ENCODE data around the gene FOSL1. TPM values are rescaled to one million over a fixed set of nuclear protein-coding genes. Genes with fewer than 3 reads are reported as not detected.

FOSL1 gene
- total RNA-seq, 1 donor from 2014 or later, result not detected

DNA sequence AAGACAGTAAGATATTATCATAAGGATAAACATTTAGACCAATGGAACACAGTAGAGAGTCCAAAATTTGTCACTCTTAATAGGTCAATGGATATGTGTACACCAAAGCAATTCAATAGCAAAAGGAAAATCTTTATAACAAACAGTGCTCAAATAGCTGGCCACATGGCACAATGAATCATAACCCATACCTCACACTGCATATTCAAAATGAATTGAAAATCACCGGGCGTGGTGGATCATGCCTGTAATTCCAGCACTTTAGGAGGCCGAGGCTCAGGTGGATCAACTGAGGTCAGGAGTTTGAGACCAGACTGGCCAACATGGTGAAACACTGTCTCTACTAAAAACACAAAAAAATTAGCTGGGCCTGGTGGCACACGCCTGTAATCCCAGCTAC is 58.0 kb downstream of the FOSL1 start:
- Histone ChIP-seq H2AFZ (replicated peaks) (no peak overlapping the region), H4K20me1 (ENCODE audit: low read depth) (no peaks in the 10 kb centered on the region), H3K4me3 (no peak overlapping the region), H3K79me2 (ENCODE audit: low read depth) (no peaks in the 10 kb centered on the region), H3K27me3 (no peaks in the 10 kb centered on the region), H3K27ac (no peak overlapping the region), H3K4me1 (no peaks in the 10 kb centered on the region), H3F3A (ENCODE audit: low read depth) (no peaks in the 10 kb centered on the region), H3K4me2 (no peak overlapping the region), H3K36me3 (no peaks in the 10 kb centered on the region), H3K9ac (no peak overlapping the region), H3K9me3 (ENCODE audit: low read depth) (no peaks in the 10 kb centered on the region)
- no peak overlapping the region for H3K4me3 Mint-ChIP-seq
- H3K27ac Mint-ChIP-seq, result no peak overlapping the region
- no peaks in the 10 kb centered on the region for H3K36me3 Mint-ChIP-seq
- no peak for TF ChIP-seq CTCF (IDR thresholded peaks at IDR 0.05)
- TF ChIP-seq EZH2 (IDR thresholded peaks at IDR 0.05), result no peak
- TF ChIP-seq EZH2phosphoT487 (IDR thresholded peaks at IDR 0.05), result no peak
- H3K4me1 Mint-ChIP-seq, result no peaks in the 10 kb centered on the region
- peaks cover 2% of the 10 kb centered on the region for H3K27me3 Mint-ChIP-seq (ENCODE audit: insufficient read depth, low read depth)
- peaks cover under 1% of the 10 kb centered on the region for H3K9me3 Mint-ChIP-seq
- no peak for DNase-seq (ENCODE audit: low spot score)

Other genes with a start within 250 kb of the FOSL1 start
- gene RELA, start 237.5 kb downstream of the FOSL1 start, total RNA-seq (ENCODE audit: low replicate concordance), result 11.0 and 14.7 TPM in 2 replicates
- 21.0 and 41.7 TPM in 2 replicates for gene KAT5, start 188.1 kb downstream of the FOSL1 start, total RNA-seq (ENCODE audit: low replicate concordance)
- gene RNASEH2C, start 179.6 kb downstream of the FOSL1 start, total RNA-seq (ENCODE audit: low replicate concordance), result 23.4 and 53.3 TPM in 2 replicates
- gene AP5B1, start 119.4 kb downstream of the FOSL1 start, total RNA-seq (ENCODE audit: low replicate concordance), result 3.6 and 13.8 TPM in 2 replicates
- gene OVOL1, start 113.3 kb downstream of the FOSL1 start, total RNA-seq (ENCODE audit: low replicate concordance), result 0.12 TPM in 1 of 2 replicates, not detected in the other
- gene SNX32, start 66.4 kb downstream of the FOSL1 start, total RNA-seq (ENCODE audit: low replicate concordance), result 1.4 and 3.0 TPM in 2 replicates
- gene CFL1, start 42.2 kb downstream of the FOSL1 start, total RNA-seq (ENCODE audit: low replicate concordance), result 704 and 971 TPM in 2 replicates
- 36.8 and 42.4 TPM in 2 replicates for gene MUS81, start 40.0 kb downstream of the FOSL1 start, total RNA-seq (ENCODE audit: low replicate concordance)
- 9.2 and 25.1 TPM in 2 replicates for gene EFEMP2, start 27.6 kb downstream of the FOSL1 start, total RNA-seq (ENCODE audit: low replicate concordance)
- not detected in 2 replicates for gene CTSW, start 20.6 kb downstream of the FOSL1 start, total RNA-seq (ENCODE audit: low replicate concordance)
- gene FIBP, start 11.9 kb downstream of the FOSL1 start, total RNA-seq (ENCODE audit: low replicate concordance), result 92.1 and 113 TPM in 2 replicates
- gene CCDC85B, start 9.7 kb downstream of the FOSL1 start, total RNA-seq (ENCODE audit: low replicate concordance), result 3.9 and 23.1 TPM in 2 replicates
- gene C11orf68, start 18.7 kb upstream of the FOSL1 start, total RNA-seq (ENCODE audit: low replicate concordance), result 6.9 and 22.4 TPM in 2 replicates
- 51.0 and 74.8 TPM in 2 replicates for gene DRAP1, start 19.0 kb upstream of the FOSL1 start, total RNA-seq (ENCODE audit: low replicate concordance)
- 3.0 and 7.3 TPM in 2 replicates for gene TSGA10IP, start 45.1 kb upstream of the FOSL1 start, total RNA-seq (ENCODE audit: low replicate concordance)
- 8.6 and 39.5 TPM in 2 replicates for gene SART1, start 61.3 kb upstream of the FOSL1 start, total RNA-seq (ENCODE audit: low replicate concordance)
- gene EIF1AD, start 101.8 kb upstream of the FOSL1 start, total RNA-seq (ENCODE audit: low replicate concordance), result 22.2 and 26.3 TPM in 2 replicates
- 39.8 and 80.9 TPM in 2 replicates for gene BANF1, start 102.1 kb upstream of the FOSL1 start, total RNA-seq (ENCODE audit: low replicate concordance)
- gene CST6, start 111.6 kb upstream of the FOSL1 start, total RNA-seq (ENCODE audit: low replicate concordance), result 0.50 TPM in 1 of 2 replicates, not detected in the other
- gene CATSPER1, start 126.1 kb upstream of the FOSL1 start, total RNA-seq (ENCODE audit: low replicate concordance), result not detected in 2 replicates
- gene GAL3ST3, start 148.8 kb upstream of the FOSL1 start, total RNA-seq (ENCODE audit: low replicate concordance), result 8.5 and 35.9 TPM in 2 replicates
- 177 and 198 TPM in 2 replicates for gene SF3B2, start 152.0 kb upstream of the FOSL1 start, total RNA-seq (ENCODE audit: low replicate concordance)
- 13.4 and 15.2 TPM in 2 replicates for gene PACS1, start 169.9 kb upstream of the FOSL1 start, total RNA-seq (ENCODE audit: low replicate concordance)

Data from neural progenitor cell (in vitro differentiated cells).